Esophagus squamous epithelium (tissue), 4 donors: ENCODE measurements around the gene ALCAM.

ENCODE experiments used
- CTCF ChIP-seq, 6 experiments: fragments of 450-650 bp in 4 of 6; fragments of 200-600 bp in 2 of 6; sonication (generic) in 2 of 6; IDR thresholded peaks; one replicate each; pipeline ENCODE4 v1.5.1; 2016 to 2019; ENCODE audit warnings: antibody characterized with exemption in 6 of 6, mild to moderate bottlenecking in 4 of 6, moderate library complexity in 4 of 6
- POLR2A ChIP-seq, 4 donors: fragments of 450-650 bp; IDR thresholded peaks; one replicate each; pipeline ENCODE4 v1.6.1; 2017; ENCODE audit warnings: antibody characterized with exemption in 4 of 4, mild to moderate bottlenecking in 4 of 4, moderate library complexity in 3 of 4

- TF ChIP-seq CTCF (IDR thresholded peaks at IDR 0.05) (no peak), POLR2A (IDR thresholded peaks at IDR 0.05) (no peak)
These were observed 243.8 kb downstream of the ALCAM start for GRCh38 chr3:105610473-105610872.
